Neural progenitor cell (in vitro differentiated cells): ENCODE results near the gene GPI. TPM values are rescaled to one million over a fixed set of nuclear protein-coding genes. Genes with fewer than 3 reads are reported as not detected.
A peak's percentile ranks its signal among the peaks of the same experiment; 100 is the strongest.

Source experiments
- DNase-seq: peaks from one replicate; pipeline ENCODE4 v3.0.0-alpha.2; 2016; ENCODE audit warnings: low spot score
- H2AFZ ChIP-seq: fragments of 200-600 bp; sonication (generic); replicated peaks from 2 replicates; pipeline ENCODE4 v1.6.1; 2016; ENCODE audit warnings: antibody characterized with exemption
- H3F3A ChIP-seq: fragments of 200-600 bp; sonication (generic); 2 replicates; pipeline ENCODE4 v1.6.1; 2016; ENCODE audit warnings: antibody characterized with exemption, low read depth
- H3K27ac ChIP-seq: fragments of 200-600 bp; sonication (generic); 2 replicates; pipeline ENCODE4 v1.5.1; 2016; ENCODE audit warnings: mild to moderate bottlenecking
- H3K27me3 ChIP-seq: fragments of 200-600 bp; sonication (generic); 2 replicates; pipeline ENCODE4 v1.6.1; 2016; ENCODE audit warnings: mild to moderate bottlenecking, moderate library complexity
- H3K36me3 ChIP-seq: fragments of 200-600 bp; sonication (generic); 2 replicates; pipeline ENCODE4 v1.5.1; 2016
- H3K4me1 ChIP-seq: fragments of 200-600 bp; sonication (generic); 2 replicates; pipeline ENCODE4 v1.6.1; 2016; ENCODE audit warnings: mixed run types
- H3K4me2 ChIP-seq: fragments of 200-600 bp; sonication (generic); 2 replicates; pipeline ENCODE4 v1.6.1; 2016
- H3K4me3 ChIP-seq: fragments of 200-600 bp; sonication (generic); 2 replicates; pipeline ENCODE4 v1.5.1; 2016
- H3K79me2 ChIP-seq: fragments of 200-600 bp; sonication (generic); 2 replicates; pipeline ENCODE4 v1.6.1; 2016; ENCODE audit warnings: low read depth
- H3K9ac ChIP-seq: fragments of 200-600 bp; sonication (generic); 2 replicates; pipeline ENCODE4 v1.6.1; 2016
- H3K9me3 ChIP-seq: fragments of 200-600 bp; sonication (generic); 2 replicates; pipeline ENCODE4 v1.5.1; 2016; ENCODE audit warnings: low read depth
- H4K20me1 ChIP-seq: fragments of 200-600 bp; sonication (generic); 2 replicates; pipeline ENCODE4 v1.6.1; 2016; ENCODE audit warnings: low read depth
- H3K27ac Mint-ChIP-seq: 3 replicates; pipeline ENCODE4 v1.8.0; 2021; ENCODE audit warnings: mixed read lengths
- H3K27me3 Mint-ChIP-seq: 2 replicates; pipeline ENCODE4 v1.8.0; 2022; ENCODE audit warnings: low read depth, mild to moderate bottlenecking, inconsistent platforms, moderate library complexity, mixed read lengths; ENCODE audit not compliant: insufficient read depth
- H3K36me3 Mint-ChIP-seq: 3 replicates; pipeline ENCODE4 v1.8.0; 2021; ENCODE audit warnings: mixed read lengths
- H3K4me1 Mint-ChIP-seq: 3 replicates; pipeline ENCODE4 v1.8.0; 2021; ENCODE audit warnings: mixed read lengths
- H3K4me3 Mint-ChIP-seq: 3 replicates; pipeline ENCODE4 v1.8.0; 2021; ENCODE audit warnings: mild to moderate bottlenecking, moderate library complexity, mixed read lengths
- H3K9me3 Mint-ChIP-seq: 3 replicates; pipeline ENCODE4 v1.8.0; 2020; ENCODE audit warnings: mixed read lengths
- CTCF ChIP-seq: fragments of 200-600 bp; sonication (generic); IDR thresholded peaks from 2 replicates; pipeline ENCODE4 v1.5.1; 2017; ENCODE audit warnings: antibody characterized with exemption, mild to moderate bottlenecking
- EZH2 ChIP-seq: fragments of 200-600 bp; sonication (generic); IDR thresholded peaks from 2 replicates; pipeline ENCODE4 v1.6.1; 2017; ENCODE audit warnings: antibody characterized with exemption, mild to moderate bottlenecking, moderate library complexity
- EZH2phosphoT487 ChIP-seq: fragments of 200-600 bp; sonication (generic); IDR thresholded peaks from 2 replicates; pipeline ENCODE4 v1.6.1; 2017; ENCODE audit warnings: antibody characterized with exemption
- total RNA-seq: library from RNA; depleted of rRNA; stranded (reverse); fragments of >200 nt; gene quantifications from 2 replicates; pipeline ENCODE4 v1.2.3, GENCODE V29; 2015; ENCODE audit warnings: low replicate concordance

GPI gene
- total RNA-seq, 1 donor from 2014 or later, result 109 TPM

- H3K4me2 ChIP-seq, result no peak overlapping the region
- no peaks in the 10 kb centered on the region for H3K27me3 ChIP-seq
- no peaks in the 10 kb centered on the region for H4K20me1 ChIP-seq
- H3K27ac ChIP-seq, result no peak overlapping the region
- peaks cover 18% of the 10 kb centered on the region for H3K36me3 Mint-ChIP-seq
- no peak overlapping the region for H3K4me3 Mint-ChIP-seq
- H2AFZ ChIP-seq, result no peak overlapping the region
- H3K9me3 ChIP-seq, result no peaks in the 10 kb centered on the region
- no peak for DNase-seq
- H3K27ac Mint-ChIP-seq, result no peak overlapping the region
- no peak overlapping the region for H3K9ac ChIP-seq
- no peaks in the 10 kb centered on the region for H3K4me1 Mint-ChIP-seq
- no peak for TF ChIP-seq CTCF
- no peak for TF ChIP-seq EZH2
- TF ChIP-seq EZH2phosphoT487, result no peak
- H3K4me3 ChIP-seq, result no peak overlapping the region
- no peaks in the 10 kb centered on the region for H3K36me3 ChIP-seq
- no peaks in the 10 kb centered on the region for H3F3A ChIP-seq
- H3K9me3 Mint-ChIP-seq, result no peaks in the 10 kb centered on the region
- H3K79me2 ChIP-seq, result no peaks in the 10 kb centered on the region
- H3K27me3 Mint-ChIP-seq, result no peaks in the 10 kb centered on the region
- H3K4me1 ChIP-seq, result no peaks in the 10 kb centered on the region
These were observed 32.8 kb upstream of the GPI start for GRCh38 chr19:34332027-34332760.

GRCh38 chr19:34335914-34336313, 29.1 kb upstream of the GPI start:
- no peak for DNase-seq
- Mint-ChIP-seq H3K9me3 (no peaks in the 10 kb centered on the region), H3K36me3 (peaks cover 22% of the 10 kb centered on the region), H3K27me3 (no peaks in the 10 kb centered on the region), H3K27ac (no peak overlapping the region), H3K4me1 (no peaks in the 10 kb centered on the region), H3K4me3 (no peak overlapping the region)
- no peaks in the 10 kb centered on the region for H4K20me1 ChIP-seq
- no peaks in the 10 kb centered on the region for H3K36me3 ChIP-seq
- no peaks in the 10 kb centered on the region for H3F3A ChIP-seq
- H2AFZ ChIP-seq, result no peak overlapping the region
- H3K79me2 ChIP-seq, result no peaks in the 10 kb centered on the region
- no peak for TF ChIP-seq CTCF
- no peak overlapping the region for H3K9ac ChIP-seq
- H3K4me3 ChIP-seq, result no peak overlapping the region
- no peak overlapping the region for H3K4me2 ChIP-seq
- H3K4me1 ChIP-seq, result no peaks in the 10 kb centered on the region
- H3K27me3 ChIP-seq, result no peaks in the 10 kb centered on the region
- no peaks in the 10 kb centered on the region for H3K9me3 ChIP-seq
- H3K27ac ChIP-seq, result no peak overlapping the region

DNA sequence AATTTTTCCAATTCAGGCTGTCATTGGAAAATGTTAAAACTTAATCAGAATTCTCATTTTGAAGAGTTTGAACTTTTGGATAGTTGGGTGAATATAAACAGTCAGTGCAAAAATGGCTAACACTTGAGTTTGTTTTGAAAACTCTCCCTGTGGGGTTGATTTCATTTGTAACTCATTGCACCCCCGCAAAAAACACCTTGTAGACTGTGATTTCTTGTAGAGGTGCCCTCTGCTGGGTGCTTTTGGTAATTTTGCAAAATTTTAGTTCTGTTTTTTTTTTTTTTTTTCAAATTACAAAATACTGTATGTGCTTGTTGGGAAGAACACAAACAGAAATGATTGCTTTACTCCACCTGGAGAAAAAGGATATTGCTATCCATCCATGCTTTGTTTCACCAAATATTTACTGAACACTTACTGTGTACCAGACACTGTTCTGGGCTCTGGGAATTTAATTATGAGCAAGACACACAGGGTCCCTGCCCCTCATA, 28.2 kb upstream of the GPI start:
- DNase-seq, result peak; percentile 56
- no peak overlapping the region for H3K27ac ChIP-seq
- no peak overlapping the region for H3K9ac ChIP-seq
- H4K20me1 ChIP-seq, result no peaks in the 10 kb centered on the region
- H3K79me2 ChIP-seq, result no peaks in the 10 kb centered on the region
- H3K4me3 ChIP-seq, result no peak overlapping the region
- H3K4me2 ChIP-seq, result no peak overlapping the region
- no peaks in the 10 kb centered on the region for H3F3A ChIP-seq
- Mint-ChIP-seq H3K4me1 (no peaks in the 10 kb centered on the region), H3K9me3 (no peaks in the 10 kb centered on the region), H3K4me3 (no peak overlapping the region), H3K27ac (no peak overlapping the region), H3K27me3 (peaks cover 2% of the 10 kb centered on the region), H3K36me3 (peaks cover 20% of the 10 kb centered on the region)
- H3K9me3 ChIP-seq, result no peaks in the 10 kb centered on the region
- no peaks in the 10 kb centered on the region for H3K4me1 ChIP-seq
- no peaks in the 10 kb centered on the region for H3K36me3 ChIP-seq
- TF ChIP-seq CTCF, result peak; percentile 79
- TF ChIP-seq EZH2phosphoT487, result no peak
- H3K27me3 ChIP-seq, result no peaks in the 10 kb centered on the region
- H2AFZ ChIP-seq, result no peak overlapping the region
